Colonic mucosa (tissue), 4 donors: Measurements from ENCODE around the gene NFIA. TPM values are rescaled to one million over a fixed set of nuclear protein-coding genes. Genes with fewer than 3 reads are reported as not detected.

Experiments
- DNase-seq: peaks from one replicate; pipeline ENCODE4 v3.0.0-alpha.2; 2020
- H3K27ac ChIP-seq: fragments of 200-600 bp; one replicate; pipeline ENCODE4 v1.8.0; 2021
- H3K27me3 ChIP-seq: fragments of 200-600 bp; one replicate; pipeline ENCODE4 v1.8.0; 2021
- H3K36me3 ChIP-seq: fragments of 200-600 bp; one replicate; pipeline ENCODE4 v1.8.0; 2021
- H3K4me1 ChIP-seq: fragments of 200-600 bp; one replicate; pipeline ENCODE4 v1.8.0; 2021; ENCODE audit warnings: mild to moderate bottlenecking
- H3K4me3 ChIP-seq: fragments of 200-600 bp; one replicate; pipeline ENCODE4 v1.8.0; 2021
- H3K9ac ChIP-seq, 2 donors: one replicate each; pipeline ENCODE4 v1.7.0; 2013; ENCODE audit warnings: control low read depth in 2 of 2, low read depth in 2 of 2, low read length in 2 of 2
- H3K9me3 ChIP-seq: fragments of 200-600 bp; one replicate; pipeline ENCODE4 v1.8.0; 2021
- CTCF ChIP-seq: fragments of 200-600 bp; IDR thresholded peaks from one replicate; pipeline ENCODE4 v1.8.0; 2022; ENCODE audit warnings: antibody characterized with exemption, mild to moderate bottlenecking
- intact Hi-C: fragments of 100-400 bp; cut with DNase I; formaldehyde crosslinking; loops from one replicate; pipeline ENCODE4 v1.14.1; 2022
- total RNA-seq, 2 donors: library from RNA; stranded (reverse); fragmentation: NEBNext Ultra II Directional in 1 of 2; extraction: Animal tissue kit (Norgen Biotek cat#: 25700) in 1 of 2; gene quantifications; one replicate each; pipeline ENCODE4 v1.2.1, GENCODE V29; 2021
- donor health status: healthy.
- donor health status: DM: no; HTN: no; CAD: no.
- donor health status: DM: no; HTN: no; CAD: no.

Gene NFIA
- total RNA-seq, 2 donors from 2014 or later, result 36.0 to 44.2 TPM

GRCh38 chr1:61221642-61222041, 139.3 kb downstream of the NFIA start:
- Histone ChIP-seq H3K4me1 (no peaks in the 10 kb centered on the region), H3K36me3 (no peaks in the 10 kb centered on the region), H3K4me3 (no peak overlapping the region), H3K9me3 (no peaks in the 10 kb centered on the region), H3K9ac (no peak overlapping the region), H3K27me3 (no peaks in the 10 kb centered on the region), H3K27ac (no peak overlapping the region)
- intact Hi-C loops, result no loop called here
- DNase-seq, result no peak
- TF ChIP-seq CTCF, result no peak

GRCh38 chr1:61222240-61222639, 139.9 kb downstream of the NFIA start:
- DNase-seq, result no peak
- H3K4me3 ChIP-seq, result no peak overlapping the region
- H3K27me3 ChIP-seq, result no peaks in the 10 kb centered on the region
- H3K36me3 ChIP-seq, result no peaks in the 10 kb centered on the region
- no peaks in the 10 kb centered on the region for H3K9me3 ChIP-seq
- TF ChIP-seq CTCF, result no peak
- H3K9ac ChIP-seq, result no peak overlapping the region
- intact Hi-C loops, result no loop called here
- H3K4me1 ChIP-seq, result no peaks in the 10 kb centered on the region
- H3K27ac ChIP-seq, result no peak overlapping the region

GRCh38 chr1:61223140-61223539, 140.8 kb downstream of the NFIA start:
- H3K4me1 ChIP-seq, result no peaks in the 10 kb centered on the region
- H3K27ac ChIP-seq, result no peak overlapping the region

GRCh38 chr1:61224609-61225008, 142.2 kb downstream of the NFIA start:
- DNase-seq, result no peak
- Histone ChIP-seq H3K4me1 (no peaks in the 10 kb centered on the region), H3K9ac (no peak overlapping the region), H3K4me3 (no peak overlapping the region), H3K27ac (no peak overlapping the region), H3K27me3 (no peaks in the 10 kb centered on the region), H3K9me3 (no peaks in the 10 kb centered on the region), H3K36me3 (no peaks in the 10 kb centered on the region)
- no peak for TF ChIP-seq CTCF
- intact Hi-C loops, result no loop called here

More at GRCh38 chr1:61223140-61223539, 140.8 kb downstream of the NFIA start:
- Histone ChIP-seq H3K9me3 (no peaks in the 10 kb centered on the region), H3K27me3 (no peaks in the 10 kb centered on the region), H3K4me3 (no peak overlapping the region), H3K36me3 (no peaks in the 10 kb centered on the region), H3K9ac (no peak overlapping the region)
- intact Hi-C loops, result no loop called here
- TF ChIP-seq CTCF, result no peak
- DNase-seq, result no peak

- H3K9ac ChIP-seq, result no peak overlapping the region
- no peaks in the 10 kb centered on the region for H3K36me3 ChIP-seq
- DNase-seq, result no peak
- H3K4me1 ChIP-seq, result no peaks in the 10 kb centered on the region
- TF ChIP-seq CTCF, result no peak
- intact Hi-C loops, result no loop called here
- no peak overlapping the region for H3K27ac ChIP-seq
- H3K4me3 ChIP-seq, result no peak overlapping the region
- H3K9me3 ChIP-seq, result no peaks in the 10 kb centered on the region
- no peaks in the 10 kb centered on the region for H3K27me3 ChIP-seq
Measured at GRCh38 chr1:61225478-61225877, 143.1 kb downstream of the NFIA start.
